Mesothelial cell of epicardium (in vitro differentiated cells): ENCODE results near the gene SDR39U1. TPM values are rescaled to one million over a fixed set of nuclear protein-coding genes. Genes with fewer than 3 reads are reported as not detected.

Experiments
- DNase-seq, 2 experiments: peaks; one replicate each; pipeline ENCODE4 v3.0.0; 2021; ENCODE audit warnings: low spot score in 2 of 2; ENCODE audit not compliant: unreplicated experiment in 2 of 2
- H3K27ac Mint-ChIP-seq: 2 replicates; pipeline ENCODE4 v1.8.0; 2021; ENCODE audit warnings: mixed read lengths
- H3K27me3 Mint-ChIP-seq: 2 replicates; pipeline ENCODE4 v1.8.0; 2021; ENCODE audit warnings: low read depth, mixed read lengths
- H3K36me3 Mint-ChIP-seq: 2 replicates; pipeline ENCODE4 v1.8.0; 2021; ENCODE audit warnings: mixed read lengths
- H3K4me1 Mint-ChIP-seq: 2 replicates; pipeline ENCODE4 v1.8.0; 2021; ENCODE audit warnings: mixed read lengths
- H3K4me3 Mint-ChIP-seq: 2 replicates; pipeline ENCODE4 v1.8.0; 2021; ENCODE audit warnings: mild to moderate bottlenecking, moderate library complexity, mixed read lengths
- H3K9me3 Mint-ChIP-seq: 2 replicates; pipeline ENCODE4 v1.8.0; 2021; ENCODE audit warnings: mixed read lengths
- total RNA-seq: library from RNA; stranded (reverse); gene quantifications from 3 replicates; pipeline ENCODE4 v1.2.1, GENCODE V29; 2021
- TF ChIP-seq, protein P1 (sequence below): fragments of 200-600 bp; sonication (generic); IDR thresholded peaks from one replicate; pipeline ENCODE4 v1.5.0; 2021; ENCODE audit warnings: antibody characterized with exemption; ENCODE audit not compliant: unreplicated experiment

The SDR39U1 gene
- total RNA-seq, 1 donor from 2014 or later: 69.3 TPM

DNA sequence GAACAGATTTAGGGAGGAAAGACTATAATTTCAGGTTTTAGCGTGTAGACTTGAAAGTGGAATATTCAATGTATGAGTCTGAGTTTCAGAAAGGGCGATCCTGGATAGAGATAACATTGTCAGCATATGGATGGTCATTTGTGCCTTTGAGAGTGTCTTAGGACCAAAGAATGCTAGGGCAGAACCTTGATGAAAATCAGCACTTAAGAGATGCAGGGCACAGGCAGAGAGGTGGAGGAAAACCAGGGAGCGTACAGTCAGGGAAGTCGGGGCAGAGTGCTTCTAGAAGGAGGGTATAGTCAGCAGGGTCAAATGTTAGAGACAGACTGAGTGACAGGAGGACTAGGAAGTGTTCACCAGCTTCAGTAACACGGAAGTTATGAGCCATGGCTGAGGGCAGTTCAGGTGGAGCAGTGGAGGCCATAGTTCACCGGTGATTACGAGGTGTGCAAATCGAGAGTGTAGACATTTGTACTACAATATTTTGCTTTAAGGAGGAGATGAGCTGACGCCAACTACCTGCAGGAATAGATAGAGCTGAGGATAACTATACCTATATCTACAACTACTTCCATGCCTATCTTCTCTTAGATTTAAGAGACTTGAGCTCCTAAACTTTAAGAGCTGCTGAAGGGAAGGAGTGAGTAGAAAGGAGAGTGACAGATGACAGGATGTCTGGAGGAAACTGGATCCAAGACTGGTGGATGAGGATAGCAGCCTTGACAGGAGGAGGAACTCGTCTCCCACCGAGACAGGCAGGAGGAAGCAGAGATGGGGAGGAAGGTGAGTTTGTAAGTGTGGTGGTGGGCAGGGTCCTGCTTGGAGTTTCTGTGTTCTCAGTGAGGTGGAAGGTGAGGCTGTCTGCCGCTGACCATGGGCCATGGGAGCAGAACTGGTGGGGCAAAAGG is 19.6 kb downstream of the SDR39U1 start:
- no peaks in the 10 kb centered on the region for H3K9me3 Mint-ChIP-seq
- TF ChIP-seq, protein P1, sequence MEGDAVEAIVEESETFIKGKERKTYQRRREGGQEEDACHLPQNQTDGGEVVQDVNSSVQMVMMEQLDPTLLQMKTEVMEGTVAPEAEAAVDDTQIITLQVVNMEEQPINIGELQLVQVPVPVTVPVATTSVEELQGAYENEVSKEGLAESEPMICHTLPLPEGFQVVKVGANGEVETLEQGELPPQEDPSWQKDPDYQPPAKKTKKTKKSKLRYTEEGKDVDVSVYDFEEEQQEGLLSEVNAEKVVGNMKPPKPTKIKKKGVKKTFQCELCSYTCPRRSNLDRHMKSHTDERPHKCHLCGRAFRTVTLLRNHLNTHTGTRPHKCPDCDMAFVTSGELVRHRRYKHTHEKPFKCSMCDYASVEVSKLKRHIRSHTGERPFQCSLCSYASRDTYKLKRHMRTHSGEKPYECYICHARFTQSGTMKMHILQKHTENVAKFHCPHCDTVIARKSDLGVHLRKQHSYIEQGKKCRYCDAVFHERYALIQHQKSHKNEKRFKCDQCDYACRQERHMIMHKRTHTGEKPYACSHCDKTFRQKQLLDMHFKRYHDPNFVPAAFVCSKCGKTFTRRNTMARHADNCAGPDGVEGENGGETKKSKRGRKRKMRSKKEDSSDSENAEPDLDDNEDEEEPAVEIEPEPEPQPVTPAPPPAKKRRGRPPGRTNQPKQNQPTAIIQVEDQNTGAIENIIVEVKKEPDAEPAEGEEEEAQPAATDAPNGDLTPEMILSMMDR: no peak
- DNase-seq: no peak
- no peak overlapping the region for H3K4me3 Mint-ChIP-seq
- H3K27ac Mint-ChIP-seq: no peak overlapping the region
- H3K4me1 Mint-ChIP-seq: peaks cover 29% of the 10 kb centered on the region
- no peaks in the 10 kb centered on the region for H3K36me3 Mint-ChIP-seq
- H3K27me3 Mint-ChIP-seq: no peaks in the 10 kb centered on the region

DNA sequence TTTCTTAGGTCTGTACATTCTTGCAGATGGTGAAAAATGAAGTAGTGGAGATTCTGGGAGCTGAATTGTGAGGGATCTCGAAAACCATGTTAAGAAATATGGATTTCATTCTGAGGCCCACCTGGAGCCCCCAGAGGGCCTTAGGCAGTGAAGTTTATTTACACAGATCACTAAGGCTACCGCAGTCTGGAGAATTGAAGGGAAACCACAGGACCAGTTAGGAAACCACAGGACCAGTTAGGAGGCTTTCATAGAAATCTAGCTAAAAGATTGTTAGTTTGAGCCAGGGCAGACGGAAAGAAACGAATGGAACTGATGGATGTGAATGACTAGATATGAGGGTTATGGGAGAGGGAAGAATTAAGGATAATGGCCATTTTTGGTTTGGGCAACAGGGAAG is 20.3 kb downstream of the SDR39U1 start:
- Mint-ChIP-seq H3K4me3 (no peak overlapping the region), H3K36me3 (no peaks in the 10 kb centered on the region), H3K27ac (no peak overlapping the region), H3K4me1 (peaks cover 26% of the 10 kb centered on the region), H3K27me3 (no peaks in the 10 kb centered on the region), H3K9me3 (no peaks in the 10 kb centered on the region)
- no peak for DNase-seq
- TF ChIP-seq, protein P1: no peak

DNA sequence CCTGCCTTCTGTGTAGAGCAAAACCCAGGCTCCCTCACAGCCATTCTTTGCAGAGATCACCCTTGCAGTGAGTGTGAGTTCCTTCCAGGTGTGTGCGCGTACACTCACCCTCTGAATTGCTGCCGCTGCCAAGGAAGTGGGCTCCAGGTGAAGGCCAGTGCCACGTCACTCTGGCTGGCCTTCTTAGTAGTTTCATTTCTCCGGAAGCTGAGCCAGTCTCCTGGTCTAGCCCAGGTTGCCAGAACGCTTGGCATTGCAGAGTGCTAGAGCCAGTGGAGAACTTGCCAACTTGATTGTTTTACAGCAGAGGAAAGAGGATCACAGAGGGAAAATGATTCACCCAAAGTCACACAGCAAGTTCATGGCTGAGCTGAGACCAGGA is 24.1 kb downstream of the SDR39U1 start:
- Mint-ChIP-seq H3K4me1 (peaks cover 9% of the 10 kb centered on the region), H3K9me3 (no peaks in the 10 kb centered on the region), H3K27ac (no peak overlapping the region), H3K36me3 (peaks cover 12% of the 10 kb centered on the region), H3K4me3 (no peak overlapping the region), H3K27me3 (no peaks in the 10 kb centered on the region)
- TF ChIP-seq, protein P1: no peak
- DNase-seq: no peak

DNA sequence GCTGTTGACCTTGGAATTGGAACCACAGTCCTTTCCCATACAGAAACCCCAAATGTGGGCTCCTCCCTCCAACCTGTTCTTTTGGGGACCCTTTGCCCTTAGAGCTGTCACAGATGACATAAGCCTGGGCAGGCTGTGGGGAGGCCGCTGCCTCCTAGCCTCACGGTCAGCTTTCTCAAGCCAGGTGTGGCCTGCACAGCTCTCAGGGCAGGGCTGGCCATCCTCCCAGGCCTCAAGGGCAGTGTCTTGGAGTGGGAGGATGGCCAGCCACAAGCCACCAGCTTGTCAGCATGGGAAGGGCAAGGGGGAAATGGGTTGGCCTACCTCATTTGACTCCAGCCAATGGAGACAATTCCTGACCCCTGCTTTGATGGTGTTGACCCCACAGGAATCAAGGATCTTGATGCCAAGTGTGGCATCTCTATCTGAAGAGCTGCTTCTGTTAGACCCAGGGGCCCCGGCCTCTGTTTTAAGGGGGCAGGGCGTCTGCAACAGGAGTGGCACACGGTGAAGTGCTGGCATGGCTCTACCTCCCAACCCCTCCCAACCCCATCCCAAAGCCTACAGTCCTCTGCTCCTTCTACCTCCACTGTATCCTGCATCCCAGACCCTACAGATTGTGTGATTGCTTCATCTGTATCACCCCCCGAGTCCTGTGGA is 24.6 kb downstream of the SDR39U1 start:
- Mint-ChIP-seq H3K27me3 (no peaks in the 10 kb centered on the region), H3K4me3 (no peak overlapping the region), H3K9me3 (no peaks in the 10 kb centered on the region), H3K36me3 (peaks cover 15% of the 10 kb centered on the region), H3K27ac (no peak overlapping the region), H3K4me1 (peaks cover 9% of the 10 kb centered on the region)
- DNase-seq: no peak
- TF ChIP-seq, protein P1: no peak

DNA sequence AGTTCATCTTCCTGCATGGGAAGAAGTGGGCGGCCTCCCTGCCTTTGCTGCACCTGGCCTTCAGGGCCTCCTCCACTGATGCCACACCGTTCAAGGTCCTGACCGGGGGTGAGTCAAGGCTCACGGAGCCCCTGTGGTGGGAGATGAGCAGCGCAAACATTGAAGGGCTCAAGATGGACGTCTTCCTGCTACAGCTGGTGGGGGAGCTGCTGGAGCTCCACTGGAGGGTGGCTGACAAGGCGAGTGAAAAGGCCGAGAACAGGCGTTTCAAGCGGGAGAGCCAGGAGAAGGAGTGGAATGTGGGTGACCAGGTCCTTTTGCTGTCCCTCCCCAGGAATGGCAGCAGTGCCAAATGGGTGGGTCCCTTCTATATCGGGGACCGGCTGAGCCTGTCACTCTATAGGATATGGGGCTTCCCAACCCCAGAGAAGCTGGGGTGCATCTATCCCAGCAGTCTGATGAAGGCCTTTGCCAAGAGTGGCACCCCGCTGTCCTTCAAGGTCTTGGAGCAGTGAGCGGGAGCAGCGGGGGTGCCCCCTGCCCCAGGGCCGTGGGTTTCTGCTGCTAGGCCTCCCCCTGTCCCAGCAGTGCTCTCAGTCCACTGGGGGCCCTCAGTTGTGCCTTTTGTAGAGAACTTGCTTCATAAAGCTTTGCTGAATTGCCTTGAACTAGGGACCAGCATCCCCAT is 25.5 kb downstream of the SDR39U1 start:
- no peak for DNase-seq
- Mint-ChIP-seq H3K27ac (peak overlapping the region; percentile 79), H3K4me1 (peaks cover 9% of the 10 kb centered on the region), H3K36me3 (peaks cover 24% of the 10 kb centered on the region), H3K9me3 (no peaks in the 10 kb centered on the region), H3K27me3 (no peaks in the 10 kb centered on the region), H3K4me3 (no peak overlapping the region)
- TF ChIP-seq, protein P1: no peak
